H9 (cell line): ENCODE measurements around the gene SEMA3F. TPM values are rescaled to one million over a fixed set of nuclear protein-coding genes. Genes with fewer than 3 reads are reported as not detected.

Experiments
- DNase-seq: peaks from one replicate; pipeline ENCODE4 v3.0.0-alpha.2; 2017
- H2AFZ ChIP-seq: one replicate; pipeline ENCODE4 v1.6.1; 2013; ENCODE audit warnings: mild to moderate bottlenecking, low read length, control low read depth, moderate library complexity
- H2AK5ac ChIP-seq: 2 replicates; pipeline ENCODE4 v1.6.1; 2013; ENCODE audit warnings: low read length, control low read depth, mixed read lengths; ENCODE audit not compliant: insufficient read length
- H2BK120ac ChIP-seq: one replicate; pipeline ENCODE4 v1.6.1; 2013; ENCODE audit warnings: low read depth, mild to moderate bottlenecking, low read length, control low read depth, inconsistent platforms; ENCODE audit not compliant: poor library complexity, severe bottlenecking
- H2BK12ac ChIP-seq: 2 replicates; pipeline ENCODE4 v1.6.1; 2013; ENCODE audit warnings: low read length, control low read depth, mixed read lengths, low read depth; ENCODE audit not compliant: insufficient read length
- H2BK15ac ChIP-seq: 2 replicates; pipeline ENCODE4 v1.6.1; 2013; ENCODE audit warnings: low read depth, low read length, control low read depth
- H2BK20ac ChIP-seq: one replicate; pipeline ENCODE4 v1.6.1; 2013; ENCODE audit warnings: low read depth, mild to moderate bottlenecking, low read length, control low read depth, inconsistent platforms; ENCODE audit not compliant: poor library complexity, severe bottlenecking
- H2BK5ac ChIP-seq: 2 replicates; pipeline ENCODE4 v1.6.1; 2013; ENCODE audit warnings: low read length, control low read depth, mixed read lengths; ENCODE audit not compliant: insufficient read length
- H3K14ac ChIP-seq: 2 replicates; pipeline ENCODE4 v1.6.1; 2013; ENCODE audit warnings: low read length, control low read depth; ENCODE audit not compliant: insufficient read depth
- H3K18ac ChIP-seq: 2 replicates; pipeline ENCODE4 v1.6.1; 2013; ENCODE audit warnings: low read depth, mild to moderate bottlenecking, mixed read lengths, low read length, control low read depth; ENCODE audit not compliant: insufficient read length
- H3K23ac ChIP-seq: 2 replicates; pipeline ENCODE4 v1.6.1; 2013; ENCODE audit warnings: low read length, control low read depth, mixed read lengths, low read depth; ENCODE audit not compliant: insufficient read length
- H3K23me2 ChIP-seq: 2 replicates; pipeline ENCODE4 v1.6.1; 2013; ENCODE audit warnings: low read depth, mild to moderate bottlenecking, mixed read lengths, low read length, control low read depth; ENCODE audit not compliant: insufficient read length, poor library complexity, severe bottlenecking
- H3K27ac ChIP-seq: 2 replicates; pipeline ENCODE4 v1.5.1; 2013; ENCODE audit warnings: low read length, control low read depth, mixed read lengths, low read depth; ENCODE audit not compliant: insufficient read length
- H3K27me3 ChIP-seq: 2 replicates; pipeline ENCODE4 v1.6.1; 2013; ENCODE audit warnings: low read length, control low read depth, inconsistent platforms; ENCODE audit not compliant: insufficient read depth
- H3K4ac ChIP-seq: 2 replicates; pipeline ENCODE4 v1.6.1; 2013; ENCODE audit warnings: low read depth, mild to moderate bottlenecking, control low read depth, inconsistent platforms, low read length, moderate library complexity
- H3K4me1 ChIP-seq: 2 replicates; pipeline ENCODE4 v1.6.1; 2013; ENCODE audit warnings: low read length, control low read depth, inconsistent platforms; ENCODE audit not compliant: insufficient read depth
- H3K4me2 ChIP-seq: 2 replicates; pipeline ENCODE4 v1.6.1; 2013; ENCODE audit warnings: low read length, control low read depth, mixed read lengths; ENCODE audit not compliant: insufficient read length, insufficient read depth
- H3K56ac ChIP-seq: 2 replicates; pipeline ENCODE4 v1.6.1; 2013; ENCODE audit warnings: low read depth, mild to moderate bottlenecking, mixed read lengths, low read length, control low read depth; ENCODE audit not compliant: insufficient read length
- H3K79me1 ChIP-seq: 2 replicates; pipeline ENCODE4 v1.6.1; 2013; ENCODE audit warnings: low read depth, mild to moderate bottlenecking, moderate library complexity, low read length, control low read depth, inconsistent platforms; ENCODE audit not compliant: insufficient read depth, poor library complexity, severe bottlenecking
- H3K79me2 ChIP-seq: 2 replicates; pipeline ENCODE4 v1.6.1; 2013; ENCODE audit warnings: low read length, control low read depth, inconsistent platforms; ENCODE audit not compliant: insufficient read depth
- H3K9ac ChIP-seq: 2 replicates; pipeline ENCODE4 v1.6.1; 2013; ENCODE audit warnings: low read length, control low read depth, mixed read lengths; ENCODE audit not compliant: insufficient read length; ENCODE audit errors: extremely low read depth
- H3K9me3 ChIP-seq: one replicate; pipeline ENCODE4 v1.6.1; 2013; ENCODE audit warnings: low read depth, low read length, inconsistent platforms; ENCODE audit not compliant: control insufficient read depth
- H3T11ph ChIP-seq: one replicate; pipeline ENCODE4 v1.6.1; 2013; ENCODE audit warnings: mild to moderate bottlenecking, low read length, control low read depth, inconsistent platforms
- H4K20me1 ChIP-seq: one replicate; pipeline ENCODE4 v1.6.1; 2013; ENCODE audit not compliant: control insufficient read depth, insufficient read length, insufficient read depth
- H4K5ac ChIP-seq: 2 replicates; pipeline ENCODE4 v1.6.1; 2013; ENCODE audit warnings: low read depth, mild to moderate bottlenecking, mixed read lengths, low read length, control low read depth; ENCODE audit not compliant: insufficient read length
- H4K8ac ChIP-seq: replicated peaks from 2 replicates; pipeline ENCODE4 v1.6.1; 2013; ENCODE audit warnings: low read length, control low read depth, mixed read lengths, low read depth; ENCODE audit not compliant: insufficient read length
- H4K91ac ChIP-seq: 2 replicates; pipeline ENCODE4 v1.6.1; 2013; ENCODE audit warnings: low read depth, mild to moderate bottlenecking, moderate library complexity, mixed read lengths, low read length, control low read depth; ENCODE audit not compliant: insufficient read length
- H3K27ac Mint-ChIP-seq, 3 experiments: 2 replicates in 2 of 3; 3 replicates in 1 of 3; pipeline ENCODE4 v1.8.0; 2020 to 2021; ENCODE audit warnings: mixed read lengths in 3 of 3, mild to moderate bottlenecking in 1 of 3, moderate library complexity in 1 of 3
- H3K27me3 Mint-ChIP-seq: 2 replicates; pipeline ENCODE4 v1.8.0; 2021; ENCODE audit warnings: low read depth, mild to moderate bottlenecking, moderate library complexity, mixed read lengths
- H3K36me3 Mint-ChIP-seq, 3 experiments: 2 replicates in 2 of 3; 3 replicates in 1 of 3; pipeline ENCODE4 v1.8.0; 2020 to 2021; ENCODE audit warnings: low read depth in 3 of 3, mixed read lengths in 3 of 3; ENCODE audit not compliant: insufficient read depth in 1 of 3
- H3K4me1 Mint-ChIP-seq, 2 experiments: 2 replicates each; pipeline ENCODE4 v1.8.0; 2020; ENCODE audit warnings: mixed read lengths in 2 of 2
- H3K4me3 Mint-ChIP-seq, 2 experiments: 2 replicates in 1 of 2; 3 replicates in 1 of 2; pipeline ENCODE4 v1.8.0; 2020 to 2021; ENCODE audit warnings: mild to moderate bottlenecking in 2 of 2, mixed read lengths in 2 of 2, moderate library complexity in 1 of 2
- H3K9me3 Mint-ChIP-seq, 2 experiments: 2 replicates in 1 of 2; 3 replicates in 1 of 2; pipeline ENCODE4 v1.8.0; 2020; ENCODE audit warnings: mild to moderate bottlenecking in 2 of 2, mixed read lengths in 2 of 2, moderate library complexity in 1 of 2
- WGBS: extraction: QIAGEN DNeasy Blood & Tissue Kit; methylation state at CpG from one replicate; pipeline ENCODE4 v1.1.7; 2013; ENCODE audit warnings: missing lambda C conversion rate, low lambda C conversion rate, mixed read lengths; ENCODE audit not compliant: insufficient read length; ENCODE audit errors: extremely low coverage; 5-methylcytosine and 5-hydroxymethylcytosine counted together
- total RNA-seq: library from RNA; stranded (reverse); gene quantifications from 2 replicates; pipeline ENCODE4 v1.2.1, GENCODE V29; 2021
- TF ChIP-seq, protein P1 (sequence below): fragments of 200-600 bp; sonication (generic); conservative IDR thresholded peaks from 3 replicates; pipeline ENCODE4 v1.8.0; 2021; ENCODE audit warnings: antibody characterized with exemption, mild to moderate bottlenecking

The SEMA3F gene
- total RNA-seq, 1 experiment from 2014 or later = 14.3 TPM

DNA sequence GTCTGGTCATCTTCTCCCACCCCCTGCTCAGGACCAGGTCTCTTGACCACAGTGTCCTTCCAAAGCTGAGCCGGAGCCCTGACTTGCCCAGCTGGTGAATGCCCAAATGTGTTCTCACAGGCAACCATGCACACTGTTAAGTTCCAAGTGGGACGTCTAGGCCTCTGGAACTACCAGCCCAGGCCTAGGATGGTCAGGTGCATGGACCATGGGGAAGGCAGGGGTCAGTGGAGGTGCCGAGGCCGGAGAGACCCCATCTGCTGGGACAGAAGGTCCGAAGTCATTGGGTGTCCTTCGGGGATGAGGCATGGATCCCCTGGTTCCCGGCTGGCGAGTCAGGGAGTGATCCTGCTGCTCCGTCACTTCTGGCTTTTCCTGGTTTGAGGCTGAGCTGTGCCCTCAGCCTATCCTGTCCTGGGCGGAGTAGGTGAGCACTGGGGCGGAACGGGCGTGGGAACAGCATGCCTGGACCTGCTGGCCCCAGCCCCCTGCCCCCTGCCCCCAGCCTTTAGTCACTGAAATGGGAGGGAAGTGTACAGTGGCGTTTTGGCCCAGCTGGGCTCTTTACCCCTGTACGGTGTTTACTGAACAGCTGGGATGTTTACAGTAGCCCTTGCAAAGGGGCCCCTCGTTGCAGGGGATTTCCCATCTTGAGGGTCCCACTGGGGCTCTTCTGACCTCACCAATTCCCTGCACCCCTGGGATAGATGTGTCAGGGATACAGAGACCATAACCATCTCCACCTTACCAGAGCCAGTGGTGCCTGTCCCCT, 12.1 kb downstream of the SEMA3F start:
- H3K79me1 ChIP-seq = no peaks in the 10 kb centered on the region
- no peak overlapping the region for H3K14ac ChIP-seq
- no peak overlapping the region for H3K23ac ChIP-seq
- H3K18ac ChIP-seq = no peak overlapping the region
- no peaks in the 10 kb centered on the region; the same call in 1 of the 2 replicates for H3K27me3 Mint-ChIP-seq
- peak overlapping the region; percentile 53 to 88 (median 76); a peak in 4 of 7 replicates for H3K27ac Mint-ChIP-seq
- H3K27me3 ChIP-seq = no peaks in the 10 kb centered on the region
- no peak overlapping the region for H2AFZ ChIP-seq
- H2BK120ac ChIP-seq = no peak overlapping the region
- WGBS = no CpG with 5 or more reads among the region's 16 CpGs
- no peak overlapping the region for H3K9ac ChIP-seq
- H3K4me2 ChIP-seq = no peak overlapping the region
- H3K4me3 Mint-ChIP-seq = 0 out of 5 replicates have a peak overlapping the region, but pooled peaks of 1 of the 2 experiments have one; percentile 29
- no peaks in the 10 kb centered on the region for H3K9me3 Mint-ChIP-seq
- H2BK5ac ChIP-seq = no peak overlapping the region
- no peak overlapping the region for H4K91ac ChIP-seq
- no peaks in the 10 kb centered on the region for H3K9me3 ChIP-seq
- TF ChIP-seq, protein P1, sequence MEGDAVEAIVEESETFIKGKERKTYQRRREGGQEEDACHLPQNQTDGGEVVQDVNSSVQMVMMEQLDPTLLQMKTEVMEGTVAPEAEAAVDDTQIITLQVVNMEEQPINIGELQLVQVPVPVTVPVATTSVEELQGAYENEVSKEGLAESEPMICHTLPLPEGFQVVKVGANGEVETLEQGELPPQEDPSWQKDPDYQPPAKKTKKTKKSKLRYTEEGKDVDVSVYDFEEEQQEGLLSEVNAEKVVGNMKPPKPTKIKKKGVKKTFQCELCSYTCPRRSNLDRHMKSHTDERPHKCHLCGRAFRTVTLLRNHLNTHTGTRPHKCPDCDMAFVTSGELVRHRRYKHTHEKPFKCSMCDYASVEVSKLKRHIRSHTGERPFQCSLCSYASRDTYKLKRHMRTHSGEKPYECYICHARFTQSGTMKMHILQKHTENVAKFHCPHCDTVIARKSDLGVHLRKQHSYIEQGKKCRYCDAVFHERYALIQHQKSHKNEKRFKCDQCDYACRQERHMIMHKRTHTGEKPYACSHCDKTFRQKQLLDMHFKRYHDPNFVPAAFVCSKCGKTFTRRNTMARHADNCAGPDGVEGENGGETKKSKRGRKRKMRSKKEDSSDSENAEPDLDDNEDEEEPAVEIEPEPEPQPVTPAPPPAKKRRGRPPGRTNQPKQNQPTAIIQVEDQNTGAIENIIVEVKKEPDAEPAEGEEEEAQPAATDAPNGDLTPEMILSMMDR = no peak
- H3K4me1 ChIP-seq = peaks cover 7% of the 10 kb centered on the region; the same call in 1 of the 2 replicates
- no peak overlapping the region for H3K27ac ChIP-seq
- no peak for DNase-seq
- H4K5ac ChIP-seq = no peak overlapping the region
- no peak overlapping the region for H3T11ph ChIP-seq
- no peak overlapping the region for H2BK20ac ChIP-seq
- no peak overlapping the region for H2BK15ac ChIP-seq
- H3K56ac ChIP-seq = no peak overlapping the region
- no peak overlapping the region for H2BK12ac ChIP-seq
- H3K23me2 ChIP-seq = no peaks in the 10 kb centered on the region
- peaks cover 4 to 15% (median 14%) of the 10 kb centered on the region in 3 experiments for H3K36me3 Mint-ChIP-seq
- peaks cover 34 to 53% of the 10 kb centered on the region in 2 experiments for H3K4me1 Mint-ChIP-seq
- H4K8ac ChIP-seq = no peak overlapping the region
- H3K4ac ChIP-seq = no peak overlapping the region
- H2AK5ac ChIP-seq = no peak overlapping the region
- H3K79me2 ChIP-seq = no peaks in the 10 kb centered on the region
- no peaks in the 10 kb centered on the region for H4K20me1 ChIP-seq
